ENCODE data around the gene SPOCK3. TPM values are rescaled to one million over a fixed set of nuclear protein-coding genes. Genes with fewer than 3 reads are reported as not detected.
A peak's percentile ranks its signal among the peaks of the same experiment; 100 is the strongest.

Gene SPOCK3
- polyA plus RNA-seq, 2 of the 4 experiments (the other 2 are of a cell fraction): 0.15 to 0.61 TPM

- CTCF ChIA-PET: no interaction called here
- ATAC-seq (no peak), FAIRE-seq (no peak), DNase-seq (ENCODE audit: low read depth in 1 of 2, low spot score in 1 of 2) (no peak)
- H3K4me2 ChIP-seq: no peak overlapping the region
- no peak overlapping the region for H3K27ac ChIP-seq
- H3K9me3 ChIP-seq: no peaks in the 10 kb centered on the region
- H3K4me1 ChIP-seq: no peaks in the 10 kb centered on the region
- H3K4me3 ChIP-seq: no peak overlapping the region
- POLR2A ChIA-PET: no interaction called here
- 16% methylated on average over 1 of the region's 1 CpG for WGBS (ENCODE audit: missing lambda C conversion rate)
- TF ChIP-seq POLR2AphosphoS2 (conservative IDR thresholded peaks at IDR 0.05; ENCODE audit: low read length) (no peak), ZC3H11A (IDR thresholded peaks at IDR 0.05) (no peak), HOXB13 (CRISPR knock-in tag; IDR thresholded peaks at IDR 0.05; ENCODE audit: low read depth) (no peak), POLR2A (IDR thresholded peaks at IDR 0.05; ENCODE audit: low read length) (no peak), CBX2 (IDR thresholded peaks at IDR 0.05; ENCODE audit: borderline replicate concordance, low read depth) (no peak), ELK1 (IDR thresholded peaks at IDR 0.05; ENCODE audit: low read depth, low read length) (no peak), HMGXB4 (CRISPR knock-in tag; IDR thresholded peaks at IDR 0.05; ENCODE audit: borderline replicate concordance) (no peak), BHLHE40 (IDR thresholded peaks at IDR 0.05; ENCODE audit: low read depth, low read length) (no peak), GATA3 (IDR thresholded peaks at IDR 0.05; ENCODE audit: borderline replicate concordance) (no peak), MAFK (IDR thresholded peaks at IDR 0.05; ENCODE audit: partially characterized antibody) (no peak), RAD21 (conservative IDR thresholded peaks at IDR 0.05 in 1 of 2, IDR thresholded peaks at IDR 0.05 in 1 of 2) (no peak), REST (IDR thresholded peaks at IDR 0.05) (no peak), SREBF2 (IDR thresholded peaks at IDR 0.05) (no peak), FOSL2 (IDR thresholded peaks at IDR 0.05) (no peak), FOSL2 (CRISPR knock-in tag; IDR thresholded peaks at IDR 0.05) (no peak), KDM5A (IDR thresholded peaks at IDR 0.05) (no peak), CHD4 (IDR thresholded peaks at IDR 0.05; ENCODE audit: borderline replicate concordance) (no peak), NFE2L2 (conservative IDR thresholded peaks at IDR 0.05; ENCODE audit: low read length) (no peak), TFCP2L1 (CRISPR knock-in tag; IDR thresholded peaks at IDR 0.05) (no peak)
Measured at GRCh38 chr4:166930464-166930863, 303.8 kb downstream of the SPOCK3 start.

- H3K4me2 ChIP-seq: no peak overlapping the region
- ATAC-seq (no peak), DNase-seq (ENCODE audit: low read depth in 1 of 2, low spot score in 1 of 2) (peak in 1 of 2 experiments; percentile 20), FAIRE-seq (no peak)
- TF ChIP-seq HOXB13 (CRISPR knock-in tag; IDR thresholded peaks at IDR 0.05; ENCODE audit: low read depth) (no peak), HOXA7 (CRISPR knock-in tag; IDR thresholded peaks at IDR 0.05) (no peak), CHD4 (IDR thresholded peaks at IDR 0.05; ENCODE audit: borderline replicate concordance) (no peak), ZC3H11A (IDR thresholded peaks at IDR 0.05) (no peak), ZSCAN20 (CRISPR knock-in tag; IDR thresholded peaks at IDR 0.05) (no peak), NPAS2 (CRISPR knock-in tag; IDR thresholded peaks at IDR 0.05; ENCODE audit: borderline replicate concordance) (no peak), MAZ (IDR thresholded peaks at IDR 0.05; ENCODE audit: borderline replicate concordance, low read depth, low read length) (no peak), HEYL (CRISPR knock-in tag; IDR thresholded peaks at IDR 0.05) (no peak), MAX (IDR thresholded peaks at IDR 0.05) (no peak), RAD21 (conservative IDR thresholded peaks at IDR 0.05 in 1 of 2, IDR thresholded peaks at IDR 0.05 in 1 of 2) (no peak), EHMT2 (IDR thresholded peaks at IDR 0.05; ENCODE audit: low read depth) (no peak), EP300 (IDR thresholded peaks at IDR 0.05) (no peak), HES2 (IDR thresholded peaks at IDR 0.05) (no peak), TFCP2L1 (CRISPR knock-in tag; IDR thresholded peaks at IDR 0.05) (no peak)
- no peak overlapping the region for H3K27ac ChIP-seq
- POLR2A ChIA-PET: no interaction called here
- WGBS (ENCODE audit: missing lambda C conversion rate): 20% methylated on average over 3 of the region's 3 CpGs
- no peak overlapping the region for H3K4me3 ChIP-seq
- H3K4me1 ChIP-seq: peaks cover 3% of the 10 kb centered on the region; the same call in 1 of the 3 replicates
- CTCF ChIA-PET: no interaction called here
- no peaks in the 10 kb centered on the region for H3K9me3 ChIP-seq
Measured at GRCh38 chr4:166924424-166924823, 309.9 kb downstream of the SPOCK3 start.
